GM12891 (cell line): ENCODE results near the gene FRMD3.

Experiments
- POLR2A ChIP-seq: IDR thresholded peaks from 2 replicates; pipeline ENCODE4 v1.6.1; 2011; ENCODE audit warnings: low read depth, low read length, control low read depth
- POLR2AphosphoS5 ChIP-seq: IDR thresholded peaks from 2 replicates; pipeline ENCODE4 v1.6.1; 2011; ENCODE audit warnings: low read depth, low read length, control low read depth
- TAF1 ChIP-seq: IDR thresholded peaks from 2 replicates; pipeline ENCODE4 v1.6.1; 2011; ENCODE audit warnings: low read depth, low read length, control low read depth

DNA sequence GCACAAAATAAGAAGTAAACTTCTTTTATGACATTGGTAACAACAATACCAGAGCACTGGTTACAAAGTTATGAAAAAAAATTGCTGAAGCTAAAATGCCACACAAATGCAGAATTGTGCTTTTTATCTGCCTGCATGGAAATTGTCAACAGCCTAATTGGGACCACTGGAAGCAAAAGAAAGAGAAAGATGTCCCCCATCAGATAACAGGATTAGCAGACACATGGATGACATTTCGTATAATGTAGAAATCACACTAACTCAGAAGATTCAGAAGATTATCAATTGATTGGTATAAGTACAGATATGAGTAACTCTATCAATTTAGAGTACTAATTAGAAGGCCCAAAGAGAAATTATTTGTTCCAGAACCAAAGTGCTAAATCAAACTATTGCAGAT lies 19.1 kb upstream of the FRMD3 start:
- no peak for TF ChIP-seq POLR2AphosphoS5
- no peak for TF ChIP-seq POLR2A
- TF ChIP-seq TAF1, result no peak
